Dermis microvascular lymphatic vessel endothelial cell (primary cell): ENCODE measurements around the gene C11orf91. TPM values are rescaled to one million over a fixed set of nuclear protein-coding genes. Genes with fewer than 3 reads are reported as not detected.
A peak's percentile ranks its signal among the peaks of the same experiment; 100 is the strongest.
"Not testable (repeated sequence)": the region's sequence is repeated elsewhere in the genome, so short reads cannot be mapped to it uniquely, and the experiment has no call there.

Experiments
- DNase-seq, 2 donors: peaks; one replicate each; pipeline versions ENCODE4 v3.0.0 to v3.0.0-alpha.2; 2010; ENCODE audit warnings: low read depth in 2 of 2
- total RNA-seq: library from RNA; depleted of rRNA; stranded (reverse); fragments of >200 nt; gene quantifications from 2 replicates; pipeline ENCODE4 v1.2.1, GENCODE V29; 2014

The C11orf91 gene
- total RNA-seq, 1 donor from 2014 or later: not detected

DNA sequence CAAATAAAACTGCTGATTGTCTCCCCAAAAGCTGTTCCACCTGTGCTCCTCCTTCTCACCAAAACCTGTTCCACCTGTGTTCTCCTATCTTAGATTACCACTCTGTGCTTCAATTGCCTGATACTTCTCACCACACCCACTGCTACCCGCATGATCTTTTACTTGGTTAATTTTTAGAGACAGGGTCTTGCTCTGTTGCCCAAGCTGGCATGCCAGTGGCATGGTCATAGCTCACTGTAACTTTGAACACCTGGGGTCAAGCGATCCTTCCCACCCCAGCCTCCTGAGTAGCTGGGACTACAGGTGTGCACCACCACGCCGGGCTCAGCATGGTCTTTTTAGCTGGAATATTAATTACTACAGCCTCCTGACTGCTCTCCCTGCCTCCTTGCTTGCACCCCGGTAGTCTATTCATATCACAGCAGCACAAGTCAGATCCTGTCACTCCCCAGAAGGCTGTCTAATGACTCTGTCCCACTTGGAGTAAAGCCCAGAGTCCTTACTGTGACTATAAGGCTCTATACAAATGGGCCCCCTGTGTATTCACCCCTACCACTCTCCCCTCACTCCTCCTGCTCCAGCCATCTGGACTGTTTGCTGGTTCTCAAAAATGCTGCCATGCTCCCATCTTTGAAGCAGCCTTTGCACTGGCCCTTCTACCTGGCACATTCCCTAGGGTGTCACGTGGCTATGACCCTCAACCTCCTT lies 3.5 kb downstream of the C11orf91 start:
- no peak for DNase-seq

DNA sequence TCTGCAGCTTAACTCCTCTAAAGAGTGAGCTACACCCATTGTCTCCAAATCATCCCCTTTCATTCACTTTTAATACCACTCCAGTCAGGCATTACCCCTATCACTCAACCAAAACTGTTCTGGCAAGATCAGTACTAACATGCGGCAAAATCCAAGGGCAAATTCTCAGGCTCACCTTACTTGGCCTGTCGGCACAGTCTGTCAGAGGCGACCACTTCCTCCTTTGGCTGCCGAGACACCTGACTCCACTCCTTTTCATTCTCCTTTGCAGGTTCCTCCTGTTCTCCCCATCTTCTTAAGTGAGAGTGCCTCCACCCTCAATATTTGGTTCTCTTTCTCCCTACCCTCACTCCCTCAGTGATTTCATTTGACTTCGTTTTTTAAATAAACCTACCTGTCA lies 4.2 kb downstream of the C11orf91 start:
- no peak for DNase-seq

GRCh38 chr11:33695051-33695566 lies 5.5 kb downstream of the C11orf91 start:
- DNase-seq: peak; percentile 96 to 98

DNA sequence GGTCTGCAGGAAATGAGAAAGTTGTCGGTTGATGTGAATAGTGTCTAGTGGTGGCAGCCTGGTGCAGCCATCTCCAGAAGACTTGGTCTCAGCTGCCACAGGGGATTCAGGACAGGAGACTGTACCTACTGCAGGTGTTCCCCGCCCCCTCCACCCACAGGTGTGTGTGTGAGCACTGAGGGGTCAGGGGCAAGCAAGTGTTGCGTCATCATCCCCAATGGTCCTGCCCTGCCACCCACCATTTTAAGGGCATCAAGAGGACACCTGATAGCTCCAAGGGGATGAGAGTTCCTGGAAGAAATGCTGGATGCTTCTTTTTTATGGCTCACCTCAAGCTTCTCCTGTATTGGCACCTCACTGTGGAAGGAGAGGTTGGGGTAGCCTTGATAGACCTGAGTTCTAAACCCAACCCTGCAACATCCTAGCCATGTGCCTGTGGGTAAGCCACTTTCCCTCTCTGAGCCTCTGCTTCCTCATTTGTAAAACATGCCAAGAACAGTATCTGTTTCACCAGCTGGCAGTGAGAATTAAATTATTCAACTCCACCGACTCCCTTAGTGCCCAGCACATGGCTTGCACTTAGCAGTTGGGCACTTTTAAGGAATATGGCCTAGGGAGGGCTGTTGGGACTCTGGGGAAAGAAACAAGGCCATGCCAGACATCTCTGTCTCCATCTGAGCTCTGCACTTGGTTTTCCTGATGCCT lies 6.1 kb downstream of the C11orf91 start:
- DNase-seq: no peak

GRCh38 chr11:33692541-33692940 lies 8.1 kb downstream of the C11orf91 start:
- no peak for DNase-seq

GRCh38 chr11:33692013-33692504 lies 8.6 kb downstream of the C11orf91 start:
- DNase-seq: peak; percentile 98

- no peak for DNase-seq
Measured at GRCh38 chr11:33691066-33691864, 9.4 kb downstream of the C11orf91 start.

DNA sequence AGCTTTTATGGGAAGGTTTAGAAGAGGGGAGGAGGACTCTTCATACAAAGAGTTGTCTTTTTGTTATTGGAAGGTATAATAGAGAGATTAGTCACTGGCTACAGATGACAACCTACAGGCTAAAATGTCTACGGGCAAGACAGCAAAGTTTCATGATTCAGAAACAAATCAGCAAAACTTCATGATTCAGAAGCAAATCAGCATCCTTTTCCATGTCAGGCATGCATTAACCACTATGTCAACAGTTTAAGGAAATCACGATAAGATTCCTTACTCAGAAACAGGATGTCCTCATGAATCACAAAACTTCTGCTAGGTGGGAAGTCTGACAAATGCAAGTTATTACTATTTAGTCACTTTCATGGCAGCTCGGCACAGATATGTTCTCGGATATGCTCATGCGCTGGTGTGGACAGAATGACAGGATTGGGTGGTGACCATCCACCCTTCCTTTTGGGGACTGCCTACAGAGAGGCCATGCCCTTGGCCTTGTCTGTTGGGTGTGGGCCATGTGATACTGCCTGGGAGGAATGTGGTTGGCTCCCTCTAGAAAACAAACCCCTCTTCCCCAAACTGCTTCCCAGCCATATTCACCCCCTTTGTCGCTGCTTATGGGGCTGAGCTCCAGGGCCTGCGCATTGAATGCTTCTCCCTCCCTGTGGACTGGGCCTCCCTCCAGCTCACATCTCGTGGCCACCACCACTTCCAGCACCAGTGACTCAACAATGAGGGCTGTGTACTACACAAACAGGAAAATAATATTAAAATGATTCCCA lies 10.1 kb downstream of the C11orf91 start:
- DNase-seq: peak; percentile 85 to 98

- DNase-seq: no peak
Measured at GRCh38 chr11:33689501-33689900, 11.1 kb downstream of the C11orf91 start.

GRCh38 chr11:33689085-33689484 lies 11.5 kb downstream of the C11orf91 start:
- DNase-seq: no peak

DNA sequence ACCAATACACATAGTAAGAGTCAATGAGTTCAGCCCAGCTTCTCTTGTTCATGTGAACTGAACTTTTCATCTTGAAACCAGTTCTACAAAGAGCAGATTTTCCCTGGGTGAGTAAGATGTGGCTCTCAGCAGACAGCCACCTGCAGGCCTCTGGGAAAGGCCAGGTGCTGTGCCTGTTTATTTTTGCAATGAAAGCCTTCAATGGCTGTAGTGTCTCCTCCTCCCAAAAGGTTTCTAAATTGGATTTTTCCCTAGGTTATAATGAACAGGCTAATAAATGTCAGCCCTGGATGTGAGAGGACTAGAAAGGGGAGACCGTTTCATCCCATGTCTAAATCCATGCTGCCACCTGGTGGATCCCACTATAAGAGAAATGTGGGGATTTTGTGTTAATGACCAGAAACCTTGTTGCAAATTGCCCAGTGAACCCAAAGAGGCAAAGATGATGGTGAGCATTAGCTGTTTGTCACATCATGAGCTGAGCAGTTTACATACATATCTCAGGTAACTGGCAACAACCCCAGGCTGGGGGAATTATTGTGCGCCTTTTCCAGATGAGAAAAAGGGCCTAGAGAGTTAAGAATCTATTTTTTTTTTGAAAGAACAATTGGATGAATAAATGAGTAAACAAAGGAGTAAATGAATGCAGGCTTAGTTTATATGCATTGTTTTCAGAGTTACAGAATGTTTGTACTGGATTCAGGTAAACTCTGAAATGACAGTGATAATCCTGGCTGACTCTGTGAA lies 12.7 kb downstream of the C11orf91 start:
- DNase-seq: peak; percentile 59 to 80

GRCh38 chr11:33685082-33685481 lies 15.5 kb downstream of the C11orf91 start:
- DNase-seq: no peak

- no peak for DNase-seq
Measured at GRCh38 chr11:33684003-33684706, 16.5 kb downstream of the C11orf91 start.

DNA sequence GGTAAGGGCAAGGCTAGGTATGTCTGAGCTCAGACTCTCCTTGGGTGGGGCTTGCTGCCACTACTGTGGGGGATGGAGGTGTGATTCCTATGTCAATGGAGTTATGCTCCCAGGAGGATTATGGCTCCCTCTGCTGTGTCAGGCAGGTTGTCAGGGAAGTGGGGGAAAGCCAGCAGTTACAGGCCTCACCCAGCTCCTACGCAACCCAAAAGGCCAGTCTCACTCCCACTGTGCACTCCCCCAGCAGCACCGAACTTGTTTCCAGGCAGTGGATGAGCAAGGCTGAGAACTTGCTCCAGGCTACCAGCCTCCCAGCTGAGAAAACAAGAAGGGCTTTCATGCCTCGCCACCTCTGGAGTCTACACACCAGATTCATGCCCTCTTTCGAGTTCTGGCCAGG lies 18.2 kb downstream of the C11orf91 start:
- no peak for DNase-seq

GRCh38 chr11:33682019-33682418 lies 18.6 kb downstream of the C11orf91 start:
- DNase-seq: no peak

DNA sequence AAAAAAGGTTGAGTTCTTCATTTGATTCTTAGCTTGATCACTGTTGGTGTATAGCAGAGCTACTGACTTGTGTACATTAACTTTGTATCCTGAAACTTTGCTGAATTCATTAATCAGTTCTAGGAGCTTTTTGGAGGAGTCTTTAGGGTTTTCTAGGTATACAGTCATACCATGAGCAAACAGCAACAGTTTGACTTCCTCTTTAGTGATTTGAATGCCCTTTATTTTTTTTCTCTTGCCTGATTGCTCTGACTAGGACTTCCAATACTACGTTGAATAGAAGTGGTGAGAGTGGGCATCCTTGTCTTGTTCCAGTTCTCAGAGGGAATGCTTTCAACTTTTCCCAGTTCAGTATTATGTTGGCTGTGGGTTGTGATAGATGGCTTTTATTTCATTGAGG lies 22.0 kb downstream of the C11orf91 start:
- DNase-seq: not testable (repeated sequence)

DNA sequence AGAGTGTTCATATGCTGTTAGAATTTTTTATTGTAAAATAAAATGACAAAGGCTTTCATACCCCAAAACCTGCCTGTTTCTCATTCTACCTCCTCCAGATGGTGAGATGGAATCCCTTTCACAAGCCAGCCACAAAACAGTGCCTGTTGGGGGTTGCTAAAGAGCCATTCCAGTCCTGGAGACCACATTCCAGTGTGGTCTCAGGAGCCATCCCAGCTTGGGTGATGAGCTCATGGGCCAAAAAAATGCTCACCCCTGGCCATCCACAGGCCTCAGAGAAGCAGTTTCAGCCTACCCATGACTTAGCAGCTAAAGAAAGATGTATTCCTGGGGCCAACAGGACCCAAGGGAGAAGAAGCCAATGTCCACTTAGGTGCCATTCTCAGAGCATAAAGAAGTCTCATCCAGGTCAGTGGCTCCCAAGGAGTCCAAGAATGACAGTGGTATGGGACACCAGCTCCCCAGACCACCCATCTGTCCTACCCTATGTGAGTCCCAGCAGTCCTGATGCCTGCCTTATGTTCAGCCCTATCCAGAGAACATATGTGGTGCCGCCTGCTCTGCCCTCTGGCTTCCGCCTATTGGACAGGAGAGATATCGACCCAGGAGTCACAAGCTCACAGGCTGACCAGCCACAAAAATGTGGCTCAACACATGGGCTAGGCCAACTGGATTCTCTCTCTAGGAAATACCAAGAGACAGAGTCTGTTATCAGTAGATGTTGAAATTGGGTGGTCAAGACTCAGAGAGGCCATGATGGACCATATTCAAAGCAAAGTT lies 26.4 kb downstream of the C11orf91 start:
- DNase-seq: no peak

GRCh38 chr11:33672273-33672672 lies 28.4 kb downstream of the C11orf91 start:
- no peak for DNase-seq
